Vagina (tissue), 2 donors: Measurements from ENCODE around the gene MRTFA.

ENCODE experiments used
- POLR2A ChIP-seq, 2 donors: fragments of 450-650 bp; IDR thresholded peaks; one replicate each; pipeline ENCODE4 v1.6.1; 2017; ENCODE audit warnings: antibody characterized with exemption in 2 of 2, mild to moderate bottlenecking in 2 of 2, moderate library complexity in 2 of 2
- POLR2AphosphoS5 ChIP-seq, 2 donors: sonication (generic); formaldehyde crosslinking; IDR thresholded peaks; one replicate each; pipeline ENCODE4 v1.9.0; 2017; ENCODE audit warnings: antibody characterized with exemption in 2 of 2, mild to moderate bottlenecking in 2 of 2, low read depth in 1 of 2; ENCODE audit not compliant: insufficient read depth in 1 of 2
- TF ChIP-seq, protein P1 (sequence below), 3 experiments: fragments of 450-650 bp in 2 of 3; fragments of 200-600 bp in 1 of 3; sonication (generic) in 1 of 3; IDR thresholded peaks; one replicate each; pipeline ENCODE4 v1.5.1; 2017 to 2019; ENCODE audit warnings: antibody characterized with exemption in 3 of 3, mild to moderate bottlenecking in 2 of 3, moderate library complexity in 2 of 3

DNA sequence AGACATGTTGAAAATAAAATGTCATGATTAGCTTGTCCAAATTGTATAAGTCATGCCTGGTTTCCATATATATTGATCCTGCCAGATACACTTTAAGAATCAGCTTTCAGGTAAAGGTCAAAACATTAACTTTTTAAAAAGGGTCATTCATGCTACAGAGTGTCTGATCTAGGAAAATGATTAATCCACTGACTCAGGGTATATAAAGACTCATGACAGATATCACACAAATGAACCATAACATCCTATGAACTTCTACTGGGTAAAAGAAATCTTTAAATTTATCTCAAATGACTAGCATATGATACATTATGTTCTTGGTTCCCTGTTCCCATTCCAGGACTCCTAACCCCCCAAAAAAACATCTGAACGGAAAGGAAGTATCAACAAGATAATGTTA is 11.7 kb downstream of the MRTFA start:
- TF ChIP-seq, protein P1, sequence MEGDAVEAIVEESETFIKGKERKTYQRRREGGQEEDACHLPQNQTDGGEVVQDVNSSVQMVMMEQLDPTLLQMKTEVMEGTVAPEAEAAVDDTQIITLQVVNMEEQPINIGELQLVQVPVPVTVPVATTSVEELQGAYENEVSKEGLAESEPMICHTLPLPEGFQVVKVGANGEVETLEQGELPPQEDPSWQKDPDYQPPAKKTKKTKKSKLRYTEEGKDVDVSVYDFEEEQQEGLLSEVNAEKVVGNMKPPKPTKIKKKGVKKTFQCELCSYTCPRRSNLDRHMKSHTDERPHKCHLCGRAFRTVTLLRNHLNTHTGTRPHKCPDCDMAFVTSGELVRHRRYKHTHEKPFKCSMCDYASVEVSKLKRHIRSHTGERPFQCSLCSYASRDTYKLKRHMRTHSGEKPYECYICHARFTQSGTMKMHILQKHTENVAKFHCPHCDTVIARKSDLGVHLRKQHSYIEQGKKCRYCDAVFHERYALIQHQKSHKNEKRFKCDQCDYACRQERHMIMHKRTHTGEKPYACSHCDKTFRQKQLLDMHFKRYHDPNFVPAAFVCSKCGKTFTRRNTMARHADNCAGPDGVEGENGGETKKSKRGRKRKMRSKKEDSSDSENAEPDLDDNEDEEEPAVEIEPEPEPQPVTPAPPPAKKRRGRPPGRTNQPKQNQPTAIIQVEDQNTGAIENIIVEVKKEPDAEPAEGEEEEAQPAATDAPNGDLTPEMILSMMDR (IDR thresholded peaks at IDR 0.05) = no peak
- no peak for TF ChIP-seq POLR2A (IDR thresholded peaks at IDR 0.05)
- TF ChIP-seq POLR2AphosphoS5 (IDR thresholded peaks at IDR 0.05; ENCODE audit: insufficient read depth in 1 of 2, low read depth in 1 of 2) = no peak
